Measurements from ENCODE around the gene ERBB4.

ERBB4 gene

DNA sequence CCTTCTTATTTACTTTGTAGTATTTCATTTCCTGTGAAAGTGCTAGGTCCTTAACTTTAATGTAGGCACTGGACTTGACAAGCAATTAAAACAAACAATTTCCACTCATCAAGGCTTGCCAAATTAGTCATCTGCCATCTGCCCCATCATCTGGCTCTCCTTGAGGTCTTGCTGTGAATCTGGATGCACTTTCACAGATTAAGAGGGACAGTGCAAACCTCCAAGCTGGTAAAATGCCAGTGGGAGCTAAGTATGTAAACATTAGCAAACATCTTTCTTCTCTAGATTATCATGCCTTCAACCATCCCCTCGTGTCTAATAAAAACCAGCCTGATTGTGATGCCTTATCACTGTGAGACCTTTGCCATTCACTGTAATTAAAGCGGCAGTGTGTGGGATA, 402.9 kb downstream of the ERBB4 start:
- H3K9me3 ChIP-seq (ENCODE audit: control insufficient read depth, low read length): no peaks in the 10 kb centered on the region
- no peaks in the 10 kb centered on the region for H3K4me1 ChIP-seq
- TF ChIP-seq, protein P1, sequence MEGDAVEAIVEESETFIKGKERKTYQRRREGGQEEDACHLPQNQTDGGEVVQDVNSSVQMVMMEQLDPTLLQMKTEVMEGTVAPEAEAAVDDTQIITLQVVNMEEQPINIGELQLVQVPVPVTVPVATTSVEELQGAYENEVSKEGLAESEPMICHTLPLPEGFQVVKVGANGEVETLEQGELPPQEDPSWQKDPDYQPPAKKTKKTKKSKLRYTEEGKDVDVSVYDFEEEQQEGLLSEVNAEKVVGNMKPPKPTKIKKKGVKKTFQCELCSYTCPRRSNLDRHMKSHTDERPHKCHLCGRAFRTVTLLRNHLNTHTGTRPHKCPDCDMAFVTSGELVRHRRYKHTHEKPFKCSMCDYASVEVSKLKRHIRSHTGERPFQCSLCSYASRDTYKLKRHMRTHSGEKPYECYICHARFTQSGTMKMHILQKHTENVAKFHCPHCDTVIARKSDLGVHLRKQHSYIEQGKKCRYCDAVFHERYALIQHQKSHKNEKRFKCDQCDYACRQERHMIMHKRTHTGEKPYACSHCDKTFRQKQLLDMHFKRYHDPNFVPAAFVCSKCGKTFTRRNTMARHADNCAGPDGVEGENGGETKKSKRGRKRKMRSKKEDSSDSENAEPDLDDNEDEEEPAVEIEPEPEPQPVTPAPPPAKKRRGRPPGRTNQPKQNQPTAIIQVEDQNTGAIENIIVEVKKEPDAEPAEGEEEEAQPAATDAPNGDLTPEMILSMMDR (IDR thresholded peaks at IDR 0.05): no peak
- H3K27ac ChIP-seq: no peak overlapping the region
- no peak overlapping the region for H3K9ac ChIP-seq
- H3K4me2 ChIP-seq (ENCODE audit: low read length): no peak overlapping the region
- no peaks in the 10 kb centered on the region for H3K79me2 ChIP-seq
- no peaks in the 10 kb centered on the region for H3K27me3 ChIP-seq (ENCODE audit: control insufficient read depth, insufficient read depth, low read length)
- H3K36me3 ChIP-seq (ENCODE audit: control insufficient read depth, insufficient read depth, low read length): no peaks in the 10 kb centered on the region
- H3K4me3 ChIP-seq (ENCODE audit: low read depth, low read length): no peak overlapping the region
- no peak overlapping the region for H2AFZ ChIP-seq

DNA sequence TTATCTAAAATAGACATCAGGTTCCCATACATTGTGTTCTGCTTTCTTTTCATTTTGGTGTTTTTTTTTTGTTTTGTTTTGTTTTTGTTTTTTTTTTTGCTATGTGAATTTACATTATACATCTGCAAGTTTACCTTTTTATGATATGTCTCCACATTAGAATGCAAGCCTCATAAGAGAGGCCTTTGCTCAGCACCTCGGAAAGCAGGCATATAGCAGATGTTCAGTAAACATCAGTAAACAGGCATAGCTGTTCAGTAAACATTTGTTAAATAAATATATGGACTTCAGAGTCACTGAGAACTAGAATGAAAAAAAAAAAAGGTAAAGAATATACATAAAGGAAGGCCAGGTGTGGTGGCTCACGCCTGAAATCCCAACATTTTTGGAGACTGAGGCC, 405.3 kb downstream of the ERBB4 start:
- Histone ChIP-seq H3K27ac (no peak overlapping the region), H3K9me3 (ENCODE audit: control insufficient read depth, low read length) (no peaks in the 10 kb centered on the region), H2AFZ (no peak overlapping the region), H3K27me3 (ENCODE audit: control insufficient read depth, insufficient read depth, low read length) (no peaks in the 10 kb centered on the region), H3K4me2 (ENCODE audit: low read length) (no peak overlapping the region), H3K36me3 (ENCODE audit: control insufficient read depth, insufficient read depth, low read length) (no peaks in the 10 kb centered on the region), H3K79me2 (no peaks in the 10 kb centered on the region), H3K9ac (no peak overlapping the region), H3K4me3 (ENCODE audit: low read depth, low read length) (no peak overlapping the region), H3K4me1 (no peaks in the 10 kb centered on the region)
- TF ChIP-seq, protein P1 (IDR thresholded peaks at IDR 0.05): no peak

DNA sequence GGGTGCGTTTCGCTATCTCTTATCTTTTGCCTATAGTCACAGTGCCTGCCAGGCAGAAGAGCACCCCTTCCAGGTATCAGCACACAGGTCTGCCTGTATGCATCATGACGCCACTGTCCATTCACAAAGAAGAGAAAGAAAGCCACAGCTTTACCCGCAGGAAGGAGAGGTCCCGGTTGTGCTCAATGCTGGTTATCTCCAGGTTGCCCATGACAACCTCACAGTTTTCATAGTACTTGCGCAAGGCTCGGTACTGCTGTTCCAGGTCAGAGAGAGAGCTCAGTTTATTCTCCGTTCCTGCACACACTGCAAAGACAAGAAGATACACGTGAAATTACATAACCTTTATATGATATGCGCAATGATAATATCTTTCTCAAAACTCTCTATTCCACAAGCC, 414.0 kb downstream of the ERBB4 start:
- Histone ChIP-seq H3K4me2 (ENCODE audit: low read length) (no peak overlapping the region), H3K79me2 (no peaks in the 10 kb centered on the region), H3K9ac (no peak overlapping the region), H3K4me1 (no peaks in the 10 kb centered on the region), H3K36me3 (ENCODE audit: control insufficient read depth, insufficient read depth, low read length) (no peaks in the 10 kb centered on the region), H2AFZ (peak overlapping the region; percentile 44), H3K27ac (peak overlapping the region; percentile 40), H3K4me3 (ENCODE audit: low read depth, low read length) (no peak overlapping the region), H3K27me3 (ENCODE audit: control insufficient read depth, insufficient read depth, low read length) (no peaks in the 10 kb centered on the region), H3K9me3 (ENCODE audit: control insufficient read depth, low read length) (no peaks in the 10 kb centered on the region)
- TF ChIP-seq, protein P1 (IDR thresholded peaks at IDR 0.05): no peak

DNA sequence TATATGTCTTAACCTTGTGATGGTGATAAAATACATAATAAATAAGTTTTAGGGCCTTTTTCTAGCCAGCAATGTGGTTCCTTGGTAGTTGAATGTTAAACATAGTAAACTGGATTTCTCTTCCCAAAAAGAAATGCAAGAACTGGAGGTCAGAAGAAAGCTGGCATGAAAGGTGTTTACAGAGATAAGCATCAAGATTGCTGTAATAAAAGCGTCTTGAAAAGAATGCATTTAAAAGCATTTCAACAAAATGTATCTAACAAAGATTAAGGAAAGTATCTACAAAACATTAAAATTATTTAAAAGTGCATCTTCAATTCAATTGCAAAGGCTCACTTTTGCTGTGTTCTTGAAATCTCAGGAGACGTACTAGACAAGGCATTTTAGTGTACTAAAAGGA, 419.0 kb downstream of the ERBB4 start:
- no peaks in the 10 kb centered on the region for H3K9me3 ChIP-seq (ENCODE audit: control insufficient read depth, low read length)
- H3K4me3 ChIP-seq (ENCODE audit: low read depth, low read length): no peak overlapping the region
- no peaks in the 10 kb centered on the region for H3K4me1 ChIP-seq
- no peaks in the 10 kb centered on the region for H3K27me3 ChIP-seq (ENCODE audit: control insufficient read depth, insufficient read depth, low read length)
- no peak overlapping the region for H2AFZ ChIP-seq
- H3K27ac ChIP-seq: no peak overlapping the region
- no peaks in the 10 kb centered on the region for H3K36me3 ChIP-seq (ENCODE audit: control insufficient read depth, insufficient read depth, low read length)
- no peaks in the 10 kb centered on the region for H3K79me2 ChIP-seq
- TF ChIP-seq, protein P1 (IDR thresholded peaks at IDR 0.05): no peak
- H3K9ac ChIP-seq: no peak overlapping the region
- no peak overlapping the region for H3K4me2 ChIP-seq (ENCODE audit: low read length)

DNA sequence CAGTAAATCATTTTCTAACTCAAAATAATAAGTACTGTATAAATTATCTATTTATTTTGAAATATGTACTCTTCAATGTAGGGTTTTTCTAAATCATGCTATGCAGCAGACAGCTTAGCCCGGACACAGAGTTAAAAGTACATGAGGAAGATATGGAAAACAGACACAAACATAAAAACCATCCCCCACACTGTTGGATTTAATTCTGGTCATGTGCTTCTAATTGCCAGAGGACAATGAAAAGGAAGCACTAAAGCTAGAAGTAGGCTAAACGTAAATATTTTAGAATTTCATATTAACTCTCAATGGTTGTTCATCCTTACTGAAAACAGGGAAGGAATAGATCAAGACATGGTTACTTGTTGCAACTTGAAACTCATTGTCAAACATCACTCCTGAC, 420.7 kb downstream of the ERBB4 start:
- TF ChIP-seq, protein P1 (IDR thresholded peaks at IDR 0.05): no peak
- no peaks in the 10 kb centered on the region for H3K27me3 ChIP-seq (ENCODE audit: control insufficient read depth, insufficient read depth, low read length)

More for the DNA sequence above, 420.7 kb downstream of the ERBB4 start:
- no peaks in the 10 kb centered on the region for H3K9me3 ChIP-seq (ENCODE audit: control insufficient read depth, low read length)
- no peaks in the 10 kb centered on the region for H3K36me3 ChIP-seq (ENCODE audit: control insufficient read depth, insufficient read depth, low read length)
- H3K4me3 ChIP-seq (ENCODE audit: low read depth, low read length): no peak overlapping the region
- no peak overlapping the region for H2AFZ ChIP-seq
- no peaks in the 10 kb centered on the region for H3K4me1 ChIP-seq
- no peak overlapping the region for H3K9ac ChIP-seq
- no peaks in the 10 kb centered on the region for H3K79me2 ChIP-seq
- H3K27ac ChIP-seq: no peak overlapping the region
- no peak overlapping the region for H3K4me2 ChIP-seq (ENCODE audit: low read length)
